Fibroblast of lung (primary cell): Measurements from ENCODE around the gene HPN. TPM values are rescaled to one million over a fixed set of nuclear protein-coding genes. Genes with fewer than 3 reads are reported as not detected.

Experiments
- DNase-seq, 2 donors: peaks; one replicate each; pipeline versions ENCODE4 v3.0.0 to v3.0.0-alpha.2; 2010; ENCODE audit warnings: low read depth in 2 of 2
- H2AFZ ChIP-seq: 2 replicates; pipeline ENCODE4 v1.5.1; 2012; ENCODE audit warnings: low read length, control low read depth, inconsistent platforms
- H3K27ac ChIP-seq: 2 replicates; pipeline ENCODE4 v1.5.1; 2011; ENCODE audit warnings: low read length, control low read depth; ENCODE audit not compliant: insufficient read depth
- H3K27me3 ChIP-seq: 2 replicates; pipeline ENCODE4 v1.5.1; 2011; ENCODE audit warnings: mild to moderate bottlenecking, low read length; ENCODE audit not compliant: control insufficient read depth, insufficient read depth
- H3K36me3 ChIP-seq: 2 replicates; pipeline ENCODE4 v1.5.1; 2011; ENCODE audit warnings: low read length; ENCODE audit not compliant: control insufficient read depth, insufficient read depth
- H3K4me1 ChIP-seq: 2 replicates; pipeline ENCODE4 v1.5.1; 2011; ENCODE audit warnings: low read length; ENCODE audit not compliant: control insufficient read depth, insufficient read depth; ENCODE audit errors: extremely low read depth
- H3K4me2 ChIP-seq: 2 replicates; pipeline ENCODE4 v1.5.1; 2011; ENCODE audit warnings: low read length, control low read depth; ENCODE audit not compliant: insufficient read depth; ENCODE audit errors: extremely low read depth
- H3K4me3 ChIP-seq, 4 experiments: fragments of 200-600 bp in 1 of 4; sonication (generic) in 1 of 4; replicated peaks in 1 of 4; 2 replicates each; pipeline ENCODE4 v1.5.1; 2011 to 2016; ENCODE audit warnings: low read length in 4 of 4, low read depth in 3 of 4, mild to moderate bottlenecking in 3 of 4, control low read depth in 2 of 4, inconsistent platforms in 1 of 4, mixed read lengths in 1 of 4; ENCODE audit not compliant: insufficient read depth in 1 of 4; ENCODE audit errors: control extremely low read depth in 1 of 4
- H3K79me2 ChIP-seq: 2 replicates; pipeline ENCODE4 v1.5.1; 2012; ENCODE audit warnings: mild to moderate bottlenecking, low read length, inconsistent platforms; ENCODE audit not compliant: control insufficient read depth, insufficient read depth
- H3K9ac ChIP-seq: 2 replicates; pipeline ENCODE4 v1.5.1; 2011; ENCODE audit warnings: mild to moderate bottlenecking, low read length, control low read depth; ENCODE audit not compliant: insufficient read depth
- H3K9me3 ChIP-seq: 2 replicates; pipeline ENCODE4 v1.5.1; 2012; ENCODE audit warnings: low read depth, low read length; ENCODE audit not compliant: control insufficient read depth, insufficient read depth
- H4K20me1 ChIP-seq: 2 replicates; pipeline ENCODE4 v1.5.1; 2011; ENCODE audit warnings: low read length; ENCODE audit not compliant: control insufficient read depth, insufficient read depth; ENCODE audit errors: extremely low read depth
- EZH2 ChIP-seq: IDR thresholded peaks from 2 replicates; pipeline ENCODE4 v1.5.1; 2012; ENCODE audit warnings: low read length, control low read depth, mild to moderate bottlenecking; ENCODE audit errors: missing control alignments
- polyA plus RNA-seq, 2 donors: library from polyadenylated mRNA; depleted of rRNA in 1 of 2; stranded (reverse) in 1 of 2; unstranded in 1 of 2; fragments of >200 nt; gene quantifications; 2 replicates each; pipeline ENCODE4 v1.2.1, GENCODE V29; 2011 to 2012; ENCODE audit warnings: missing spikeins in 1 of 2
- total RNA-seq: library from RNA; depleted of rRNA; stranded (reverse); fragments of >200 nt; gene quantifications from 2 replicates; pipeline ENCODE4 v1.2.1, GENCODE V29; 2014
- TF ChIP-seq, protein P1 (sequence below), 2 donors: IDR thresholded peaks in 1 of 2; conservative IDR thresholded peaks in 1 of 2; 1 replicate in 1 of 2; 2 replicates in 1 of 2; pipeline ENCODE4 v1.5.1; 2011 to 2012; ENCODE audit warnings: low read length in 2 of 2, control low read depth in 1 of 2, inconsistent platforms in 1 of 2, low read depth in 1 of 2, mild to moderate bottlenecking in 1 of 2

HPN gene
- total and polyA plus RNA-seq, 2 donors (not counting 1 experiment from before 2014, with no cell fraction given): 0.33 TPM; not detected in 1

DNA sequence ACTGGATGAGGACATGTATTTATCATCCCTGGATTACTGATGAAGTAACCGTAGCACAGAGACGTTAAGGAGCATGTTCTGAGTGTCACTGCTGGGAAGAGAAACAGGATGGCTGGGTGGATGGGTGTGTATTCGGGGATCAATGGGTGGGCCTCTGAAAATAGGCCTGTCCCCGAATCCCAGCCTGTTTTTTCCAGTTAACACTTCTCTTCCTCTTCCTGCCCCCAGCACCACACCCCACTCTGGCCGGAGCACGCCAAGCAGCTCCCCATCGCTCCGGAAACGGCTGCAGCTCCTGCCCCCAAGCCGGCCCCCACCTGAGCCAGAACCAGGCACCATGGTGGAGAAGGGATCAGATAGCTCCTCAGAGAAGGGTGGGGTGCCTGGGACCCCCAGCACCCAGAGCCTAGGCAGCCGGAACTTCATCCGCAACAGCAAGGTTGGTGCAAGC lies 32.6 kb upstream of the HPN start:
- Histone ChIP-seq H3K4me3 (no peak overlapping the region), H3K4me2 (no peak overlapping the region), H3K27me3 (no peaks in the 10 kb centered on the region), H3K4me1 (peaks cover 2% of the 10 kb centered on the region), H3K36me3 (peaks cover 27% of the 10 kb centered on the region), H3K9me3 (no peaks in the 10 kb centered on the region), H3K9ac (no peak overlapping the region), H4K20me1 (no peaks in the 10 kb centered on the region), H3K79me2 (peaks cover 19% of the 10 kb centered on the region), H3K27ac (no peak overlapping the region), H2AFZ (no peak overlapping the region)
- TF ChIP-seq, protein P1, sequence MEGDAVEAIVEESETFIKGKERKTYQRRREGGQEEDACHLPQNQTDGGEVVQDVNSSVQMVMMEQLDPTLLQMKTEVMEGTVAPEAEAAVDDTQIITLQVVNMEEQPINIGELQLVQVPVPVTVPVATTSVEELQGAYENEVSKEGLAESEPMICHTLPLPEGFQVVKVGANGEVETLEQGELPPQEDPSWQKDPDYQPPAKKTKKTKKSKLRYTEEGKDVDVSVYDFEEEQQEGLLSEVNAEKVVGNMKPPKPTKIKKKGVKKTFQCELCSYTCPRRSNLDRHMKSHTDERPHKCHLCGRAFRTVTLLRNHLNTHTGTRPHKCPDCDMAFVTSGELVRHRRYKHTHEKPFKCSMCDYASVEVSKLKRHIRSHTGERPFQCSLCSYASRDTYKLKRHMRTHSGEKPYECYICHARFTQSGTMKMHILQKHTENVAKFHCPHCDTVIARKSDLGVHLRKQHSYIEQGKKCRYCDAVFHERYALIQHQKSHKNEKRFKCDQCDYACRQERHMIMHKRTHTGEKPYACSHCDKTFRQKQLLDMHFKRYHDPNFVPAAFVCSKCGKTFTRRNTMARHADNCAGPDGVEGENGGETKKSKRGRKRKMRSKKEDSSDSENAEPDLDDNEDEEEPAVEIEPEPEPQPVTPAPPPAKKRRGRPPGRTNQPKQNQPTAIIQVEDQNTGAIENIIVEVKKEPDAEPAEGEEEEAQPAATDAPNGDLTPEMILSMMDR (conservative IDR thresholded peaks at IDR 0.05 in 1 of 2, IDR thresholded peaks at IDR 0.05 in 1 of 2; ENCODE audit: low read depth in 1 of 2, low read length in 2 of 2): no peak
- no peak for TF ChIP-seq EZH2
- DNase-seq: no peak

DNA sequence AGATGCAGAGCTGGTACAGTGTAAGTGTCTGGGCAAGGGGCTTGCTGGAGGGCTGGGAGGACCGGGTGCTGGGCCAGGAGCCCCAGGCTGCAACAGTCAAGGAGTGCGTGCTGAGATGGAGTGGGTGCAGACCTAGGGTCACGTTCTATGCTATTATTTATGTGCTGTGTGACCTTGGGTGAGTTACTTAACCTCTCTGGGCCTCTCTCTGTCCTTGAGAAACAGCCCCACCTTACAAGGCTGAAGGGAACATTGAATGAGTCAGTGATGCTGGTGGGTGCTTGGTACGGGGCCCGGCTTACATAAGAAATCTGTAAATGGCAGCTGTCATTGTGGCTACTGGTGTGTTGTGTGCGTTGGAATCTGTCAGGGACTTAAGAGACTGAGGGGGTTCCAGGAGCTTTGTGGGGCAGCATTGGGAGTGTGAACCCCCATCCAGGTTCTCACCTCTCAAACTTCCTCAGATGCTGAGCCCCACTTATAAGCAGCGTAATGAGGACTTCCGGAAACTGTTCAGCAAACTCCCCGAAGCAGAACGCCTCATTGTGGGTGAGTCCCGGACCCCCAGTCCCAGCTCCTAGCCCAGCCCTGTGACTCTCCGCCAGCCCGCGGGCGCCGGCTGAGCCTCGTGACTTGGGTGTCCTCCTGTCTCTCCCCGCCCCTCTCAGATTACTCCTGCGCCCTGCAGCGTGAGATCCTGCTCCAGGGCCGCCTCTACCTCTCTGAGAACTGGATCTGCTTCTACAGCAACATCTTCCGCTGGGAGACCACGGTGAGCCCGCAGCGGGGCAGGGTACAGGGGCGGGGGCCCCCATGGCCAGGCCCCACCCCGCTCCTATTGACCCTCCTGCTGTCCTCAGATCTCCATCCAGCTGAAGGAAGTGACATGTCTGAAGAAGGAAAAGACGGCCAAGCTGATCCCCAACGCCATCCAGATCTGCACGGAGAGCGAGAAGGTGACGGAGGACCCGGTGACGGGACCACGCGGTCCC lies 31.8 kb upstream of the HPN start:
- Histone ChIP-seq H3K27me3 (no peaks in the 10 kb centered on the region), H4K20me1 (no peaks in the 10 kb centered on the region), H3K4me1 (peaks cover 2% of the 10 kb centered on the region), H3K79me2 (peaks cover 12% of the 10 kb centered on the region), H3K9ac (no peak overlapping the region), H3K36me3 (peaks cover 30% of the 10 kb centered on the region), H2AFZ (no peak overlapping the region), H3K4me3 (no peak overlapping the region), H3K4me2 (no peak overlapping the region), H3K9me3 (no peaks in the 10 kb centered on the region), H3K27ac (no peak overlapping the region)
- no peak for TF ChIP-seq EZH2
- TF ChIP-seq, protein P1 (conservative IDR thresholded peaks at IDR 0.05 in 1 of 2, IDR thresholded peaks at IDR 0.05 in 1 of 2; ENCODE audit: low read depth in 1 of 2, low read length in 2 of 2): no peak
- DNase-seq: no peak

DNA sequence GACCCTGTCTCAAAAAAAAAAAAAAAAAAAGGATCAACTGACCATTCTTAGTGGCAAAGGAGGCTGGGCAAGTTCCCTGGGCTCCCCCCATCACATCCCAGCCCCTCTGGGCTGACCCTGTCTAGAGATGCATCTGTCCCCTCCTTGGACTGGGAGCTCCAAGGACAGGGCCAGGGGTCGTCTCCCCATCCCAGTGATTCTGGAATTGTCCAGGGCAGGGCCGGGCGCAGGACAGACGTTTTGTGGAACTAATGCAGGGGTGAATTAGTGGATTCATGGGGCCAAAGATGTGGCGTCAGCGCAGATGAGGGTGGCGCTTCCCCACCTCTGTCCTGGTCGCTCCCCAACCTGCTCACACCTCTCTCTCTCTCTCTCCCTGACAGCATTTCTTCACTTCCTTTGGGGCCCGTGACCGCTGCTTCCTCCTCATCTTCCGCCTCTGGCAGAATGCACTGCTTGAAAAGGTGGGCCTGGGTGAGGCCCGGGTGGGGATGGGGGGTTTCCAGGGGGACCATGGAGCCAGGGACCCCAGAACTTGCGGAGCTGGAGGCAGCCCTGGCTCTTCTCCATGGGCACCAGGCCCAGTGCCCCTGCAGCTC lies 30.3 kb upstream of the HPN start:
- Histone ChIP-seq H3K27ac (no peak overlapping the region), H3K4me1 (peaks cover 5% of the 10 kb centered on the region), H3K27me3 (no peaks in the 10 kb centered on the region), H3K4me3 (no peak overlapping the region), H4K20me1 (no peaks in the 10 kb centered on the region), H3K9me3 (no peaks in the 10 kb centered on the region), H3K9ac (no peak overlapping the region), H3K4me2 (no peak overlapping the region), H3K36me3 (peaks cover 32% of the 10 kb centered on the region), H3K79me2 (peaks cover 4% of the 10 kb centered on the region), H2AFZ (no peak overlapping the region)
- no peak for TF ChIP-seq EZH2
- TF ChIP-seq, protein P1 (conservative IDR thresholded peaks at IDR 0.05 in 1 of 2, IDR thresholded peaks at IDR 0.05 in 1 of 2; ENCODE audit: low read depth in 1 of 2, low read length in 2 of 2): no peak
- DNase-seq: no peak
